Motor neuron (in vitro differentiated cells): ENCODE results near the gene PPP5C. TPM values are rescaled to one million over a fixed set of nuclear protein-coding genes. Genes with fewer than 3 reads are reported as not detected.
"Not testable (repeated sequence)": the region's sequence is repeated elsewhere in the genome, so short reads cannot be mapped to it uniquely, and the experiment has no call there.

Experiments used
- ATAC-seq, 8 experiments: fragments of 200-7000 bp; cut with Tn5 transposase; replicated peaks in 6 of 8; 2 replicates each; pipeline ENCODE4 v1.8.0; 2021; ENCODE audit warnings: mild to moderate bottlenecking in 8 of 8, moderate library complexity in 8 of 8
- H3K27ac ChIP-seq, 2 donors: fragments of 250-450 bp; sonication (Bioruptor Pico); 2 replicates each; pipeline ENCODE4 v1.9.0; 2021; ENCODE audit warnings: antibody characterized with exemption in 2 of 2, mild to moderate bottlenecking in 2 of 2, moderate library complexity in 1 of 2
- H3K4me1 ChIP-seq, 2 donors: fragments of 250-450 bp; sonication (Bioruptor Pico); replicated peaks in 1 of 2; 2 replicates each; pipeline ENCODE4 v1.6.1; 2021; ENCODE audit warnings: antibody characterized with exemption in 2 of 2, mild to moderate bottlenecking in 2 of 2, moderate library complexity in 1 of 2
- H3K4me3 ChIP-seq, 5 donors: fragments of 250-450 bp; sonication (Bioruptor Pico); 2 replicates each; pipeline ENCODE4 v1.9.0; 2021; ENCODE audit warnings: antibody characterized with exemption in 5 of 5, mild to moderate bottlenecking in 5 of 5, moderate library complexity in 4 of 5
- WGBS, 10 experiments: fragments of 450-650 bp; shearing (Covaris generic); methylation state at CpG; one replicate each; pipeline ENCODE4 v1.0.0; 2022; 5-methylcytosine and 5-hydroxymethylcytosine counted together
- in situ Hi-C, 9 experiments: fragments of 400-800 bp; cut with MboI; loops; one replicate each; pipeline ENCODE4 v1.15.0; 2021; ENCODE audit warnings: low sequenced_read_pairs in 9 of 9, low pct_unique_long_range_greater_than_20kb in 2 of 9; ENCODE audit not compliant: unreplicated experiment in 9 of 9
- total RNA-seq, 8 experiments: library from RNA; unstranded; fragments of 300-600 nt; gene quantifications; 2 replicates each; pipeline versions ENCODE4 v1.2.3 to v1.2.4, GENCODE V29; 2022

Gene PPP5C
- total RNA-seq, 8 experiments from 2014 or later = 43.1 to 96.8 (median 69.2) TPM

DNA sequence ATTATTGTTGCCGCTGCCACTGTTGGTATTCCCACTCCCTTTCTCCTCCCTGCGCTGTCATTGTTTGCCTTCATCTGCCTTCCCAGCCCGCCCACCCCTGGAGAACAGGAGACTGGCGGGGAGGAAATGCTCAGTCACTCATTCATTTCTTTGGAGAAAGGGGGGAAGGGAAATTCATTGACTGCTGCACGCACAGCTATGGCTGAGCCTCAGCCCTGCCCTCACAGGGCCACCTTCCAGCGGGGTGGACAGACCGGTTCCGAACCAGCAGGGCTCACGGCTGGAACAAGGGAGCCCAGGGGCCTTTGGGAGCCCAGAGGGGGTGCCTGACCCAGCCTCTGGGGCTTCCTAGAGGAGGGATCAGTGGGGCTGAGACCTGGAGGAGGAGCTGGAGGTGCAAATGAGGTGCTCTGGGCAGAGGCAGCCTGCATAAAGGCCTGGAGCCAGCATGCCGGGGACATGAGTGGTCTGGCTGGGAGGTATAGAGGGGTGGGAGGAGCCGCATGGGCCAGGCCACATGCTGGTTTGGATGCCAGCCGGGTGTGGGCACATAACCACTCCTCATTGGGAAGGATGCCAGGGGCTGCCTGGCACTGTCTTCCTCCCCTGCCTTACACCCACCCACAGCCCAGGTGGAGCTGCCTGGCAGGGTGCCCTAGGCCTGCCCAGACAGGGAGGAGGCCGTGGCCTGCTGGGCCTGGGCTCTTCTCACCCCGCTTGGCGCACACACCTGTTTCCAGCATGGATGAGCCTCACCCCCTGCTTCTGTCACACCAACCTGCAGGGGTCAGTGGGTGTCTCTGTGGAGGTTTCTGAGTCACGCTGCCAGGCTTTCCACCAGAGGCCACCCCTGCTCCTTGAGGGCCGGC is 26.8 kb downstream of the PPP5C start:
- ATAC-seq = peak; percentile 56 to 92 (median 69)
- Histone ChIP-seq H3K4me3 (no peak overlapping the region), H3K27ac (no peak overlapping the region), H3K4me1 (peaks cover 0 to 5% of the 10 kb centered on the region in 2 donors)
- in situ Hi-C loops = no loop called here
- 0 to 86% (median 42%) methylated on average over 3 to 4 of the region's 17 CpGs; no CpG with 5 or more reads in 6 of the 10 experiments for WGBS, 10 experiments

DNA sequence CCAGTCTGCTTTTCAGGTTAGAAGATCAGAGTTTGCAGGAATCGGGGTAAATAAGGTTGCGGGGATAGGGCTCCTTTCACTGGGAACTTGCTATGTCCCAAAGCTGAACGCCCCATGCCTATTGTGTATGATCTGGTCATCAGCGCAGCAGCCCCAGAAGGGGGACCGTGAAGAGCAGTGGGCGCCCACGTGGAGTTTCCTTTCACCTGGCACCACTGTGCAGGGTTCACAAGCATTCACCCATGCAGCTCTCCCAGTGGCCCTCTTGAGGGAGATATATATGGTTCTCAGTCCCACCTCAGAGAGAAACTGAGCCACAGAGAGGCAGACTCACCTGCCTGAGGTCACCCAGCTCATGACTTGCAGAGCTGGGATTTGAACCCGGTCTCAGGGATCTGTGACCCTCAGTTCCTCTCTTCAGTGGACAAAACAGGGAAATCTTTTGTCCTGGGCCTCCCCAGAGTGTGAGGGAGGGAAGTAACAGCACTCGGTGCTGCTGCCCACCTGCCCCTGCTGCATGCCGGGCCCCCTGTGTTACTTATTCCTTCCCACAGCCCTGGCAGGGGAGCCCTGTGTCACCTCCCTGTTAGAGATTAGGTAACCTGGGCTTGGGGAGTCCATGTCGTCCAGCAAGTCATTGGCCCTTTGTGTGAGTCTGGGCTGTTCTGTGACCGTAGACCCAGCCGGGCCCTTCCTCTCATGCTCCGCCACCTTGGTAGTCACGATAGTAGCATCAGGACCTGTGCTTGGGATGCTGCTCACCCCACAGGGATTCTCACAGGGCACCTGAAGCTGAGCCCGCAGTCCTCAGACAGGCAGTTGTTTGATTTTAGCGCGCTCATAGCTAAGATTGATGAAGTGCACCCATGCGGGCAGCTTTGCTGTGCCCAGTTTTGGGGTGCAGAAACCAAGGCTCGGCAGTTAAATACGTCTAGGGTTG is 27.9 kb downstream of the PPP5C start:
- Histone ChIP-seq H3K27ac (no peak overlapping the region), H3K4me3 (no peak overlapping the region), H3K4me1 (peaks cover 0 to 5% of the 10 kb centered on the region in 2 donors)
- in situ Hi-C loops = loop anchor here in 2 of 9 experiments (25.0 kb wide), 1 partner anchor 112 kb away; the partner anchor contains the start of gene PNMA8B (in 2 of the 2)
- 75 to 100% (median 96%) methylated on average over 1 to 11 of the region's 21 CpGs; no CpG with 5 or more reads in 3 of the 10 experiments for WGBS, 10 experiments
- no peak for ATAC-seq

DNA sequence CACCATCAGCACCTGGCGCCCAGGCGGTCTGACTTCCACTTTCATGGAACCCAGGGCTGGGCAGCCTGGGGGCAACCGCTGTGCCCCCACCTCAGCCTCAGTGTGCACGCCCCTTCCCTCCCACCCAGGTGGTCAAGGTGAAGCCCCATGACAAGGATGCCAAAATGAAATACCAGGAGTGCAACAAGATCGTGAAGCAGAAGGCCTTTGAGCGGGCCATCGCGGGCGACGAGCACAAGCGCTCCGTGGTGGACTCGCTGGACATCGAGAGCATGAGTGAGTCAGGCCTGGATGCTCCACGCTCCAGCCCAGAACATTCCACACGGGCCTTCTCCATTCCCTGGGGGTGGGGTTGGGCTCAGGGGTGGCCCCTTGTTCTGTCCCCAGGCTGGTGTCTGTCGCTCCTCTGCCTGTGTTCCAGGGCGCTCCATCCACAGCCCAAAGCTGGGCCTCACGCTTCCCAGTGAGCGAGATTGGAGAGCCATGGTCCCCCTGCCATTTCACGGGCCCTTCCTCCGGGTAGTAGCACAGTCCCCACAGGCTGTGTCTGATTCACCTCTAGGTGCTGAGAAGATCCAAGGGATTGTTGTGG is 28.7 kb downstream of the PPP5C start:
- not testable (repeated sequence) for H3K4me3 ChIP-seq, H3K4me1 ChIP-seq, ATAC-seq, H3K27ac ChIP-seq
- in situ Hi-C loops = loop anchor here in 2 of 9 experiments (25.0 kb wide), 1 partner anchor 112 kb away; the partner anchor contains the start of gene PNMA8B (in 2 of the 2)
- 82 to 100% methylated on average over 1 to 2 of the region's 22 CpGs; no CpG with 5 or more reads in 8 of the 10 experiments for WGBS, 10 experiments

DNA sequence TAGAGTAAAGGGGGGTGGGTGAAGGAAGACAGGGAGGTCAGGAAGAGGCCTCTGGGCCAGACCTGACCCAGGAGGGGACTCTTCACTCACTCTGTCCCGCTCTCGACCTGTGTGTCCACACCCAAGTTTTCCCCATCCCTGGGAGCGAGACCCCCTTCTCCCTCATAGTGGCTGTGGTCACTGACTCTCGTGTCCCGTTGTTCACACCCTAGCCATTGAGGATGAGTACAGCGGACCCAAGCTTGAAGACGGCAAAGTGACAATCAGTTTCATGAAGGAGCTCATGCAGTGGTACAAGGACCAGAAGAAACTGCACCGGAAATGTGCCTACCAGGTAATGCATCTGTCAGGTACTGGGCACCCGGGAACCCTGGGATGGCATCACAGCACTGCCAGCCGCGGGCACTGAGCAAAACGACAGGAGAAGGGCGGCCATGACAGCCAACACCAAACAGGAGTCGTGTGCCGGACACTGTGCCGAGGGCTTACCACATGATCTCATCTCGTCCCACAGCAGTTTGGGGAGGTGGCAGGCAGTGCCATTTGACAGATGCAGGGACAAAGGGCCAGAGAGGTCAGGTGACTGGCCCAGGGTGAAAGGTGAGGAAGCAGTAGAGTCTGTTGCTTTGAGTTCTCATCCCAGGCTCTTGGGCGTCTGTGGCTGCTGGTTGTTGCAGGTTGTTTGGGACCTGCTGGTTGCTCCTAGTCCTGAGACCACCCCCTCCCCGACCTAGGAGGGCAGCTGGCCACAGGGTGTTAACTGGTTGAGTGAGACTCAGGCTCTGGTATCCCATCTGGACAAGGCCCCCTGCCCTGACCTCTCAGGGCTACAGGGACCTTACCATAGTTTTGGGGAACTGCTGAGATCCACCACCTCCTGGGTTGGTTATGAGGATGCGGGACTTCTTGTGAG is 29.6 kb downstream of the PPP5C start:
- H3K27ac ChIP-seq = no peak overlapping the region
- in situ Hi-C loops = loop anchor here in 2 of 9 experiments (25.0 kb wide), 1 partner anchor 111 kb away; the partner anchor contains the start of gene PNMA8B (in 2 of the 2)
- no peak overlapping the region for H3K4me3 ChIP-seq
- no peak for ATAC-seq
- 88 to 100% (median 100%) methylated on average over 1 to 11 of the region's 20 CpGs; no CpG with 5 or more reads in 1 of the 10 experiments for whole genome bisulfite sequencing, 10 experiments
- peaks cover 0 to 5% of the 10 kb centered on the region in 2 donors for H3K4me1 ChIP-seq

- peak in 3 of 8 experiments; percentile 4 to 43 (median 19) for ATAC-seq
- Histone ChIP-seq H3K4me1 (no peaks in the 10 kb centered on the region), H3K27ac (no peak overlapping the region), H3K4me3 (no peak overlapping the region)
- in situ Hi-C loops = loop anchor here in 2 of 9 experiments (25.0 kb wide), 1 partner anchor 109 kb away; the partner anchor contains the start of gene PNMA8B (in 2 of the 2)
- 0 to 100% (median 59%) methylated on average over 1 to 2 of the region's 2 CpGs; no CpG with 5 or more reads in 2 of the 10 experiments for WGBS, 10 experiments
Measured at GRCh38 chr19:46378268-46378667, 31.4 kb downstream of the PPP5C start.

DNA sequence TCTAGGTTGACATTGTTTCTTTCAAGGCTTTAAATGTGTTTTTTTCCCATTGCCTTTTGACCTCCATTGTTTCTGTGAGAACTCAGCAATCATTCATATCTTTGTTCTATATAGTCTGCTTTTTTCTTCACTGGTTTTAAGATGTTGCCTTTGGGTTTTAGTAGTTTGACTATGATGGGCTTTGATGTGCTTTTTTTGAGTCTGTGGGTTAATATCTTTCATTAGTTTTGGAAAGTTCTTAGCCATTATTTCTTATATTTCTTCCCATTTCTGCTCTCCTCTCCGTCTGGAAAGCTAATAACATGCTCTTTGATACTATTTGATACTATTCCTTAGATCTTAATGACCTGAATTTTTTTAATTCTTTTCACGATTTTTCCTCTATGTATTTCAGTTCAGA is 33.8 kb downstream of the PPP5C start:
- H3K27ac ChIP-seq = no peak overlapping the region
- WGBS, 10 experiments = 79 to 100% (median 97%) methylated on average over 2 of the region's 2 CpGs; no CpG with 5 or more reads in 1 of the 10 experiments
- in situ Hi-C loops = loop anchor here in 2 of 9 experiments (25.0 kb wide), 1 partner anchor 107 kb away; the partner anchor contains the start of gene PNMA8B (in 2 of the 2)
- no peak for ATAC-seq
- no peaks in the 10 kb centered on the region for H3K4me1 ChIP-seq
- H3K4me3 ChIP-seq = no peak overlapping the region

DNA sequence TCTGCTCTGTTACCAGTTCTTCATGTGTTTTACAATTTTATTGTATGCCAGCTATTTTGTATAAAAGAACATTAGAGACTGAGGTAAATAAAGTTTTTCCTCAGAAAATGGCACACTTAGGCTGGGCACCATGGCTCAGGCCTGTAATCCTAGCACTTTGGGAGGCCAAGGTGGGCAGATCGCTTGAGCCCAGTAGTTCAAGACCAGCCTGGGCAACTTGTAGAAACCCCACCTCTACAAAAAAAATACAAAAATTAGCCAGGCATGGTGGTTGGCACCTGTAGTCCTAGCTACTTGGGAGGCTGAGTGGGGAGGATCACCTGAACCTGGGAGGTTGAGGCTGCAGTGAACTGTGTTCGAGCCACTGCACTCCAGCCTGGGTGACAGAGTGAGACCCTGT is 34.5 kb downstream of the PPP5C start:
- 94 to 100% (median 100%) methylated on average over 1 to 2 of the region's 2 CpGs; no CpG with 5 or more reads in 4 of the 10 experiments for WGBS, 10 experiments
- no peak overlapping the region for H3K27ac ChIP-seq
- no peak for ATAC-seq

GRCh38 chr19:46381756-46382345 is 35.0 kb downstream of the PPP5C start:
- ATAC-seq = no peak
- H3K4me1 ChIP-seq = no peaks in the 10 kb centered on the region
- no peak overlapping the region for H3K27ac ChIP-seq
- in situ Hi-C loops = loop anchor here in 2 of 9 experiments (25.0 kb wide), 1 partner anchor 105 kb away; the partner anchor contains the start of gene PNMA8B (in 2 of the 2)
- H3K4me3 ChIP-seq = no peak overlapping the region
- 67 to 100% (median 93%) methylated on average over 1 to 6 of the region's 15 CpGs; no CpG with 5 or more reads in 2 of the 10 experiments for WGBS, 10 experiments

More for the DNA sequence above, 34.5 kb downstream of the PPP5C start:
- no peak overlapping the region for H3K4me3 ChIP-seq
- in situ Hi-C loops = loop anchor here in 2 of 9 experiments (25.0 kb wide), 1 partner anchor 106 kb away; the partner anchor contains the start of gene PNMA8B (in 2 of the 2)
- H3K4me1 ChIP-seq = no peaks in the 10 kb centered on the region

GRCh38 chr19:46383171-46383815 is 36.4 kb downstream of the PPP5C start:
- 95 to 100% (median 100%) methylated on average over 1 to 5 of the region's 23 CpGs; no CpG with 5 or more reads in 5 of the 10 experiments for WGBS, 10 experiments
- H3K4me3 ChIP-seq = no peak overlapping the region
- ATAC-seq = no peak
- H3K27ac ChIP-seq = no peak overlapping the region
- in situ Hi-C loops = loop anchor here in 2 of 9 experiments (25.0 kb wide), 1 partner anchor 104 kb away; the partner anchor contains the start of gene PNMA8B (in 2 of the 2)
- no peaks in the 10 kb centered on the region for H3K4me1 ChIP-seq

GRCh38 chr19:46383846-46384245 is 37.0 kb downstream of the PPP5C start:
- H3K4me1 ChIP-seq = no peaks in the 10 kb centered on the region
- peak in 1 of 8 experiments; percentile 17 for ATAC-seq
- WGBS, 10 experiments = 90 to 100% (median 100%) methylated on average over 1 to 3 of the region's 7 CpGs; no CpG with 5 or more reads in 3 of the 10 experiments
- H3K4me3 ChIP-seq = no peak overlapping the region
- in situ Hi-C loops = loop anchor here in 2 of 9 experiments (25.0 kb wide), 1 partner anchor 103 kb away; the partner anchor contains the start of gene PNMA8B (in 2 of the 2)
- H3K27ac ChIP-seq = no peak overlapping the region
